GM18502 (cell line): ENCODE results near the gene ZNF638.
"Not testable (repeated sequence)": the region's sequence is repeated elsewhere in the genome, so short reads cannot be mapped to it uniquely, and the experiment has no call there.

ENCODE experiments used
- ATAC-seq: cut with Tn5 transposase; IDR thresholded peaks from one replicate; pipeline ENCODE4 v1.9.1; 2021; ENCODE audit warnings: mild to moderate bottlenecking; ENCODE audit not compliant: unreplicated experiment, poor library complexity

ZNF638 gene

DNA sequence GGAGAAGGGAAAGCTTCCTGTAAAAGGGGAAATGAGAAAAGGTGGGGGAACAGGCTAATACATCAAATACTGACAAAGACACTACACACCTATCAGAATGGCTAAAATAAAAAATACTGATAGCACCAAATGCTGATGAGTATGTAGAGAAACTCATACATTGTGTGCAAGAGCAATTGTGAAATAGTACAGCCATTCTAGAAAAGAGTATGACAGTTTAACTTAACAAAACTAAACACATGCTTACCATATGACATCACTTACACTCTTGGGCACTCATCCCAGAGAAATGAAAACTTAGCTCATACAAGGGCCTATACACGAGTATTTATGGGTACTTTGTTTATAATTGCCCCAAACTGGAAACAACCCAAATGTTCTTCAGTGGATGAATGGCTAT is 53.4 kb downstream of the ZNF638 start:
- no peak for ATAC-seq

- no peak for ATAC-seq
These were observed 56.6 kb downstream of the ZNF638 start for GRCh38 chr2:71388214-71388613.

DNA sequence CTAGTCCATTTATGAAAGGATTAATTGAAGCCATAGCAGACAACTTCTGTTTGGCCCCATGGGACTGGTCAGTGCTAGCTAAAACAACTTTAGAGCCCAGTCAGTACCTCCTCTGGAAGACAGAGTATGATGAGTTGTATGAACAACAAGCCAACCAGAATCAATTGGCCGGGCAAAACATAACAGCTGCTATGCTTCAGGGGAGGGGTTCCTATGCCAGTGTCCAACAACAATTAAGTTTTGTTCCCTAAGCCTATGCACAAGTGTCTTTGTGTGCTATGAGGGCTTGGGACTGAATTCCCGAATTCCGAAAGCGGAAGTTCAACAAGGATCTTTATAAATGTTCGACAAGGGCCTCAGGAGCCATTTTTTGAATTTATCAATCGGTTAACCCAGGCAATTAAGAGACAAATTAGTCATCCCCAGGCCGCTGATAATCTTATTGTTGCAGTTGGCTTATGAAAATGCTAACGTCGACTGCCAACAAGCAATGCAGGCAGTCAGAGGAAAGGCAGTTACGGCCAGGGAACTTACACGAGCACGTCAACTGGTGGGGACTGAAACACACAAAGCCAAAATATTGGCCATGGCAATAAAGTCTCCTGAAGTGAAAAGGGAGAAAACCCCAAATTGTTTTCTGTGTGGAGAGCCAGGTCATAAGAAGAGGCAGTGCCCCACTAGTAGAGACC is 57.9 kb downstream of the ZNF638 start:
- ATAC-seq = no peak

GRCh38 chr2:71393216-71393615 is 61.6 kb downstream of the ZNF638 start:
- ATAC-seq = no peak

DNA sequence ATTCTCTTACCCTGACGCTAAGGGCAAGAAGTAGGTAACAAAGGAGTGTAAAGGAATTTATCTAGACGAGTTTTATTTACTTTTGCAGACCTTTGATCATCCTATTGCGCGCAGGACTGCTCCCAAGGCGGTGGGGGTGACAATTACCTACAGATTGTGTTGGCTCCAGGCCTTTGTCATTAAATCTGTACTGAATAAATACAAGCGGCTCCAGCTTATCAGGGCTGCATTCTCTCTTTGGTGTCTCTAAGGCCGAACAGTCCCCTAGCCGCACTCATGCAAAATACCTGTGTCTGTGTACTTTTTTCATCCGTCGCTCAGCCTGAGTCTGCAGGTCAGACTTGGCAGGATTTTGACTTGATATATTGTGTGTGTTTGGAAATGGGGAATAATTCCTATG is 63.9 kb downstream of the ZNF638 start:
- ATAC-seq = no peak

DNA sequence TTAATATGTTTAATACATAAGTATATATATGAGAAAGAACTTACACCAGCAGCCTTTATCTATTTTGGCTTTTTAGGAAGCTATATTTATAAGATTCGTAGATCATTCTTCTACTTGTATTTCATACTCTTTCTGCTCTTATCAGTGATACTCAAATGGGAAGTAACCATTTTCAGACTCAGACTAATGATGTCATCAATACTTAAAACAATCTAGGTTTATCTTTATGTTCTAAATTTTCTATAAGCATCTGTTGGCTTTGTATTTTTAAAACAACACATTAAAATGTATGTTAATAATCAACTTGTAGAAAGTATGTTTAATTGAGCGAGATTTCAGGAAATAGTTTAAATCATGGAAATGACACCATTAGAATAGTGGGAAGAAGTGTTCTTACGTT is 70.8 kb downstream of the ZNF638 start:
- ATAC-seq = no peak

DNA sequence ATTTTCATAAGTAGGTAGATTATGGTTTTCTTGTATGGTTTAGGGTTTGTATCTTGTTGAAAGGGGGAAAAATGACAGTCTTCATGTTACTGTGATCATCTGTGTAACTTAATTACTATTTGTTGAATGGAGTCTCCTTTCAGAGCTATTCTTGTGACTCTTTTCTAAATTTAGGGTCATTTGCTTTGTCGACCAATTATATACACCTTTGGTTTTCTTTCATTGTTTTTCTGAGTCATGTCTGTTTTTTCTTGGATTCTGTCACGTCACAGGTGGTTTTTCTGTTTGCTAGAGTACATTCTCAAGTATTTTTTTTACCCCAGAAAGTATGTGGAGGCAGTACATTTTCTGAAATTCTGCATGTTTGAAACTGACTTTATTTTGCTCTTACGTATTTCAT is 78.0 kb downstream of the ZNF638 start:
- no peak for ATAC-seq

GRCh38 chr2:71410696-71411095 is 79.1 kb downstream of the ZNF638 start:
- ATAC-seq = no peak

- ATAC-seq = not testable (repeated sequence)
These were observed 85.3 kb downstream of the ZNF638 start for GRCh38 chr2:71416866-71417265.

DNA sequence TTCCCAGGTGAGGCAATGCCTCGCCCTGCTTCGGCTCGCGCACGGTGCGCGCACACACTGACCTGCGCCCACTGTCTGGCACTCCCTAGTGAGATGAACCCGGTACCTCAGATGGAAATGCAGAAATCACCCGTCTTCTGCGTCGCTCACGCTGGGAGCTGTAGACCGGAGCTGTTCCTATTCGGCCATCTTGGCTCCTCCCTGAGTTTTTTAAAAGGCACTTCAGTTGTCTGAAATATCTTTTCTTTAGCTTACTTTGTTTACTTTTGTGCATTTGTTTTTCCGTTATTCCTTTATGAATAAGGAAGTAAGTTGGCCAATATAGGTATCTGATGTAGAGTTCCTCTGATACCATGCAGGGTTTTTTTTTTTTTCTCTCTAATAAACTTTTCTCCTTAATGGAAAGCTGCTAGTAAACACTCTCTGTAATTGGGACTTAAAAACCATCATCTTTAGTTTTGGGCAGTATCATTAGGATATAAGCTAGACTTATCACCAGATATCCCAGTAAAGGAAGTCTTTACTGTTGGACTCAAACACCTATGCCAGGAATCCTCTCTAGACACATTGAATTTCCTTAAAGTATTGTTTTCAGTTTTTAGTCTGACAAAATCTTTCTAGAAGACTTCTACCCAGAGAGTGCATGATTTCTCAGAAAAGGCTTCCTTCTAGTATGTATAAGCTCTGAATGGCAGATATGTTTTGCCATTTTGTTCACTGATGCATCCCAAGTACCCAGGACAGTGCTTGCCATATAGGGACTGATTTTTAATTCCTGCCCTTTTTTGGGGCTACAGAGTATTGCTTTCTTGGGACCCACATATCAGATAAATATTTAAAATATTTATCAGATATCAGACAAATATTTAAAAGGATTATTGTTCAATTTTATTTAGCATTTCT is 86.0 kb downstream of the ZNF638 start:
- no peak for ATAC-seq

GRCh38 chr2:71419145-71419544 is 87.6 kb downstream of the ZNF638 start:
- no peak for ATAC-seq

DNA sequence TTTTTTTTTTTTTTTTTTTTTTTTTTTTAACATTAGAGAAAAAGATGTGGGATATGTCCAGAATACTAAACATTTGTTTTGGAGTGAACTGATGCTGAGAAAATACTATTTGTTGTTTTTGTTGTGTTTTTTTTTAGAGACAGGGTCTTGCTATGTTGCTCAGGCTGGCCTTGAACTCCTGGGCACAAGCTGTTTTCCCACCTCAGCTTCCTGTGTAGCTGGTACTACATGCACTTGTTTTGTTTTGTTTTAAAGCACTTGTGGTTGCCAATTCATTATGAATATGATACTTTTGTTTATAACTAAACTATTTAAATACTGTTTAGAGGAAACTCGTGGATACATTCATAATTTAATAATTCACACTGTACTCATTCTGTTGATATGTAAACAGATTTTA is 88.4 kb downstream of the ZNF638 start:
- ATAC-seq = no peak

DNA sequence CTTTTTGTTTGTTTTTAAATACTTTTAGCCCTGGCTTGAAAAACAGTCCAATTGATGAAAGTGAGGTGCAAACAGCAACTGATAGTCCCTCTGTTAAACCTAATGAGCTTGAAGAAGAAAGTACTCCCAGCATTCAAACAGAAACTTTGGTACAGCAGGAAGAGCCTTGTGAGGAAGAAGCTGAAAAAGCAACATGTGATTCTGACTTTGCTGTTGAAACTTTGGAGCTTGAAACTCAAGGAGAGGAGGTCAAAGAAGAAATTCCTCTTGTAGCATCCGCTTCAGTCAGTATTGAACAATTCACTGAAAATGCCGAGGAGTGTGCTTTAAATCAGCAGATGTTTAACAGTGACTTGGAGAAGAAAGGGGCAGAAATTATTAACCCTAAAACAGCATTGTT is 91.2 kb downstream of the ZNF638 start:
- ATAC-seq = no peak

GRCh38 chr2:71423817-71424420 is 92.3 kb downstream of the ZNF638 start:
- no peak for ATAC-seq

GRCh38 chr2:71426721-71427120 is 95.1 kb downstream of the ZNF638 start:
- ATAC-seq = no peak

- no peak for ATAC-seq
These were observed 97.1 kb downstream of the ZNF638 start for GRCh38 chr2:71428472-71429383.

DNA sequence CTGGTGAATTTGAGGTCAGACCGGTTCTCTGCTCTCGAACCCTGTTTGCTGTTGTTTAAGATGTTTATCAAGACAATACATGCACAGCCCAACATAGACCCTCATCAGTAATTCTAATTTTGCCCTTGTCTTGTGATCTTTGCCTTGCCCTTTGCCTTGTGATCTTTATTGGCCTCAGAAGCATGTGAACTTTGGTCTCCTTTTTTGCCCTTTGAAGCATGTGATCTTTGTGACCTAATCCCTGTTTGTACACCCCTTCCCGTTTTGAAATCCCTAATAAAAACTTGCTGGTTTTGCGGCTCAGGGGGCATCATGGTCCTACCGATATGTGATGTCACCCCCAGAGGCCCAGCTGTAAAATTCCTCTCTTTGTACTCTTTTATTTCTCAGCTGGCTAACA is 113.6 kb downstream of the ZNF638 start:
- ATAC-seq = not testable (repeated sequence)

GRCh38 chr2:71446505-71446904 is 114.9 kb downstream of the ZNF638 start:
- ATAC-seq = no peak

DNA sequence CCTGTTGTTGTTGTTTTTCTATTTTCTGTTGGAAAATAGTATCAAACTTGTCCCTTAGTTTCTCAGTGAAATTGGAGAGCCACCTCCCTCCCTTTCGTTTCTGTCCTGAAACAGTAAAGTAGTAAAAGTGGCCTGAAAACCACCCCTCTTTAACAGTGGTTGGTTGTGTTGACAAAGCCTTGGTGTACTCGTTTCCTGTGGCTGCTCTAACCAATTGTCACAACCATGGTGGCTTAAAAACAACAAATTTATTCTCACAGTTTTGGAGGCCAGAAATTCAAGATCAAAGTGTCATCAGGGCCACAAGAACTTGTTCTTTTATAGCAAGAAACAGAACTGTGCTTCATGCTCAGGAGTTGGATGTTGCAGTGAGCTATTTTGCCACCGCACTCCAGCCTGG is 117.8 kb downstream of the ZNF638 start:
- ATAC-seq = no peak

GRCh38 chr2:71451705-71452104 is 120.1 kb downstream of the ZNF638 start:
- no peak for ATAC-seq
